Loucy (cell line): Measurements from ENCODE around the gene PHF12.

Source experiments
- EZH2phosphoT487 ChIP-seq: fragments of 200-600 bp; IDR thresholded peaks from 2 replicates; pipeline ENCODE4 v1.6.1; 2018; ENCODE audit warnings: antibody characterized with exemption, mild to moderate bottlenecking, moderate library complexity, borderline replicate concordance
- TF ChIP-seq, protein P1 (sequence below): fragments of 200-600 bp; sonication (generic); conservative IDR thresholded peaks from 2 replicates; pipeline ENCODE4 v1.5.1; 2014; ENCODE audit warnings: mild to moderate bottlenecking, antibody characterized with exemption, low read length

DNA sequence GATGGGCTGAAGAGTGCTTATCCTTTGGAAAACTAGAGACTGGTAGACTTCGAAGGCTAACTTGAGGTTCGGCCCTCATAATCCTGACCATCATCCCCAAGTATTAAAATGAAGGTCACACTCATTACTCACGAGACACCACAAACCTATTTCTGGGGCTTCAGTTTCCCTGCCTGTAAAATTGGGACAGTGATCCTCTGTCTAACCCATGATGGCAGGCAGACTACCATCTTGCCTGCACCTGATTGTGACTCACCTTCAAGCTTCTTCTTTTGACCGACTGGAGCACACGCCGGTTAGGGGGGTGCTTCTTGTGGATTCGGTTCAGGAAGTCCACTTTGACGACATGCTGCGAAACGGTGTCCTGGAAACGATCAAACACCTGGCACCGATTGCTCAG lies 34.3 kb downstream of the PHF12 start:
- TF ChIP-seq, protein P1, sequence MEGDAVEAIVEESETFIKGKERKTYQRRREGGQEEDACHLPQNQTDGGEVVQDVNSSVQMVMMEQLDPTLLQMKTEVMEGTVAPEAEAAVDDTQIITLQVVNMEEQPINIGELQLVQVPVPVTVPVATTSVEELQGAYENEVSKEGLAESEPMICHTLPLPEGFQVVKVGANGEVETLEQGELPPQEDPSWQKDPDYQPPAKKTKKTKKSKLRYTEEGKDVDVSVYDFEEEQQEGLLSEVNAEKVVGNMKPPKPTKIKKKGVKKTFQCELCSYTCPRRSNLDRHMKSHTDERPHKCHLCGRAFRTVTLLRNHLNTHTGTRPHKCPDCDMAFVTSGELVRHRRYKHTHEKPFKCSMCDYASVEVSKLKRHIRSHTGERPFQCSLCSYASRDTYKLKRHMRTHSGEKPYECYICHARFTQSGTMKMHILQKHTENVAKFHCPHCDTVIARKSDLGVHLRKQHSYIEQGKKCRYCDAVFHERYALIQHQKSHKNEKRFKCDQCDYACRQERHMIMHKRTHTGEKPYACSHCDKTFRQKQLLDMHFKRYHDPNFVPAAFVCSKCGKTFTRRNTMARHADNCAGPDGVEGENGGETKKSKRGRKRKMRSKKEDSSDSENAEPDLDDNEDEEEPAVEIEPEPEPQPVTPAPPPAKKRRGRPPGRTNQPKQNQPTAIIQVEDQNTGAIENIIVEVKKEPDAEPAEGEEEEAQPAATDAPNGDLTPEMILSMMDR = no peak
- no peak for TF ChIP-seq EZH2phosphoT487
